K562 treated with DMSO at 1 percent for 12 hours (cell line): ENCODE data around the gene SELENOS. TPM values are rescaled to one million over a fixed set of nuclear protein-coding genes. Genes with fewer than 3 reads are reported as not detected.

Source experiments
- total RNA-seq: library from RNA; unstranded; fragments of 300-600 nt; gene quantifications from 2 replicates; pipeline ENCODE4 v1.2.3, GENCODE V29; 2022; ENCODE audit not compliant: insufficient read depth

The SELENOS gene, protein sequence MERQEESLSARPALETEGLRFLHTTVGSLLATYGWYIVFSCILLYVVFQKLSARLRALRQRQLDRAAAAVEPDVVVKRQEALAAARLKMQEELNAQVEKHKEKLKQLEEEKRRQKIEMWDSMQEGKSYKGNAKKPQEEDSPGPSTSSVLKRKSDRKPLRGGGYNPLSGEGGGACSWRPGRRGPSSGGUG
- total RNA-seq, result 53.3 and 59.0 TPM in 2 replicates

DNA sequence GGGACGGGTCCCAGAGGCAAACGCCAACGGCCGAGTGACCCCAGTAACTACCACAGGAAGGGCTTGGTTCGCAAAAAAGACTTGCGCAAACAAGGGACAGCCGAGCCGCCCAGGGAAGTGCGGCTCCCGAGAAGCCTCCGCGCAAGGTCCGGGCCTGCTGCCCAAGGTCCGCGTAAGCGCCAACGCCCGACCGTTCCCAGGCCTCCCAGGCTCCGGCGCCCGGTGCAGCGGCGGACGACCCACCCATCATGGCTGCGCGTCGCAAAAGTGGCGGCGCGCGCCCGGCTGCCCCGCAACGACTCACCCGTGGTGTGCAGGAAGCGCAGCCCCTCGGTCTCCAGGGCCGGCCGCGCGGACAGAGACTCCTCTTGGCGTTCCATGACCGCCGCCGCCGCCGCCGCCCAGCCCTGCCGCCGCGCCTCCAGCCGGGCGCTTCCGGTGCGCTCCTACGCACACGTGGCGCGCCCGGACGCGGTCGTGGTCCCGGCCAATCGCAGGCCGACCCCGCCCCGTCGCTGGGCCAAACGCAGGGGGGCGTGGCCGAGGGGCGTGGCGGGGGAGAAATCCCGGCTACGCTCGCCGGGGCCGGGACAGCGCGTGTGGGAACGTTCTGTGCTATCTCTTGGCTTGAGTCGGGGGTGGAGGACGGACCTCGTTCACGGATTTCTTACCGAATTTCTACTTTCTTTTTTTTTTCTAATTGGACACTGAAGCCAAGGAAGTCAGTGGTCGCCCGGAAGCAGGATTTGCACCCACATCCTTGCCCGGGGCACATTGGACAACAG, at the start of gene SELENOS:
Gene SELENOS, minus strand, starts transcription at position 448 of the 785 bp plus-strand sequence. Its CDS starts 68 bp downstream, at position 380.

DNA sequence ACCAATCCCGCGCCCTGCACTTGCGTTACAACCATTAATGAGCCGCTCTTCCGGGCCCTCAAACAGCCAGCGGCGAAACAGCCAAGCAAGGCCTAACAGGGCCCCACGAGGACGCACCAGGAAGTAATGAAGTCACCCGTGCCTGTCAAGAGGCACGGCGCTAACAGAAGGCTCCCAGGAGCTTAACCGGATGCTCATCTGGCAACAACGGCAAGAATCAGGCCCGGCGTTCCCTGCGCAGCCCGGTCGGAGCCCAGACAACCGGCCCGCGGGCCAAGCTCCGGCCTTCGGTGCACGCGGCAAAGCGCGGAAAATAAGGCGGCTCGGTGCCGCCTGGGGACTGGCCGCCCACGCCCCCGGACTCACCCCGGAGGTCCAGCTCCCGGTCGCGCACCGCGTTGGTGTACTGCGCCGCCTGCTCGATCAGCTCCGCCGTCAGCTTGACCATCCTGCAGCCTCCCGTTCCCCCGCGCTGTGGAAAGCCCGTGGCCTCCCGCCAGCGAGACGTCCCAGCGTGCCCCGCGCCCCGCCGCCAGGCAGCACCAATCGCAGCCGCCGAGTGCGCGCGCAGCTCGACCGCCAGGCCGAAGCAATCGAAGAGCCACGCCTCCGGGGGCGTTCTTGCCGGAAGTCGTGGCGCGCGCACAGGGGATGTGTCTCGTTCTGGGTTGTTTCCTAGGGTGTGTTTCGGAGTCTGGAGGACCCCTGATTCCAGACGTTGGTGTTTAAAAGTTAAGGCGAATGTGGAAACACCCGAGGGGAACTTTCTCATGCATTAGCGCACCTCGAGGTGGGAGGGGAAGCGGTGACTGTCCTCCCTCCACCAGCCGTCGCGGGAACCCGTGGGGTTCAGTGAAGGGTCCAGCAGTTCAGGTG, 17.7 kb upstream of the SELENOS start, which contains the start of gene SNRPA1:
Gene SNRPA1, minus strand, starts transcription at position 518 of the 876 bp plus-strand sequence. Its CDS starts 70 bp downstream, at position 448.

DNA sequence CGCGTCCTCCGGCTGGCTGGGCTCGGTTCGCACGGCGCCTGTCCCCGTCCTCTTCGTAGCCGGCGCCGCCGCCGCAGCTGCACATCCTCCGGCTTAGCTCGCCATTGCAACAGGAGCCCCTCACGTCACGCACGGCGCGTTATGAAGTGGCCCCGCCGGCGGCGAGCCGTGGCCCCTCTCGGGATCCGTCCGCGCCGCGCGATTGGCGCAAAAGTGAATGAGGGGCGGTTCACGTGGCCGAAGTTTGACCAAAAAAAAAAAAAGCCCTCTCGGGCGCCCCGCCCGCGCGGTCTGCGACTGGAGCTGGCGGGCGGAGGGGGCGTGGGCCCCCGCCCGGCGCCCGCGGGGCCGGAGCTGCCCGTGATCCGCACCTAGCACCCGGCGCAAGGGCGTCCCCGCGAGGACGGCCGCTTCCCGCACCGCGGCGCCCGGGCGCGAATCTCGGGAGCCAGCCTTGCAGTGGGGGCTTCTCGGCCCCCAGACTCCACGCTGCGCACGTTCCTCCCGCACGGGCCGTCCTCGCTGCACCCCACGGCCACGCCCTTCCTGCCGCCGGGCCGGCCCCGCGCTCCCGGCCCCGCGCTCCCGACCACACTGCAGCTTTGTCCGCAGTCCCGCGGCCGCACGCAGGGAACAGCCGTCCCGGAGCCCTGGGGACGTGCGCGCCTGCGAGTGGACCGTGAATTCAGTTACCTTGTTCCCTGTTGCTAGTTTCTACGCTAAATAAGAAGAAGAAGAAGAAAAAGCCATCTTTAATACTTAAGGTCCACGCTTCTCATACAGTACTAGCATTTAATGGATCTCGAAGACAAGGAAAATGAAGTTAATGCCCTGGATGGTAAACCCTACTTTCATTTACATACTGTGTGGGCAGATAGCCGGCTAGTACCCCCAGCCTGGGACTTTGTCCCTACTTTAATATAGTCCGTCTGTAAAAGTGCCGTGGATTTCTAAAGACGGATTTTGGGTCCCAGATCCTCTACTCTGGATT, 25.2 kb downstream of the SELENOS start, which contains the start of gene CHSY1:
Gene CHSY1, minus strand, starts transcription at position 219 of the 991 bp plus-strand sequence. CDS start 592 bp downstream, outside the sequence.

Other genes with a start within 250 kb of the SELENOS start
- 4.5 and 18.1 TPM in 2 replicates for gene CHSY1, start 25.4 kb downstream of the SELENOS start, total RNA-seq
- 66.2 and 91.9 TPM in 2 replicates for gene SNRPA1, start 17.8 kb upstream of the SELENOS start, total RNA-seq
- gene PCSK6, start 212.2 kb upstream of the SELENOS start, total RNA-seq, result 9.1 and 12.0 TPM in 2 replicates